Embryonic facial prominence (tissue), 1 donor: Measurements from ENCODE around the gene EIF3L.

Source experiments
- DNase-seq: peaks from one replicate; pipeline ENCODE4 v3.0.0-alpha.2; 2016; ENCODE audit errors: extremely low spot score

The EIF3L gene

GRCh38 chr22:37854946-37855345 is 5.7 kb downstream of the EIF3L start:
- DNase-seq, result no peak

GRCh38 chr22:37855462-37855861 is 6.2 kb downstream of the EIF3L start:
- DNase-seq, result no peak

- no peak for DNase-seq
Measured at GRCh38 chr22:37860796-37861421, 11.7 kb downstream of the EIF3L start.

GRCh38 chr22:37862570-37863325 is 13.5 kb downstream of the EIF3L start:
- no peak for DNase-seq

GRCh38 chr22:37865510-37865909 is 16.3 kb downstream of the EIF3L start:
- no peak for DNase-seq

GRCh38 chr22:37870273-37870672 is 21.1 kb downstream of the EIF3L start:
- DNase-seq, result no peak

- DNase-seq, result no peak
Measured at GRCh38 chr22:37880668-37881440, 31.6 kb downstream of the EIF3L start.

- DNase-seq, result no peak
Measured at GRCh38 chr22:37884420-37884819, 35.2 kb downstream of the EIF3L start.

- DNase-seq, result no peak
Measured at GRCh38 chr22:37887584-37888378, 38.6 kb downstream of the EIF3L start.

- DNase-seq, result no peak
Measured at GRCh38 chr22:37891926-37892325, 42.7 kb downstream of the EIF3L start.

- DNase-seq, result no peak
Measured at GRCh38 chr22:37892566-37893335, 43.5 kb downstream of the EIF3L start.

GRCh38 chr22:37893583-37893983 is 44.4 kb downstream of the EIF3L start:
- DNase-seq, result no peak

- DNase-seq, result no peak
Measured at GRCh38 chr22:37894939-37895670, 45.9 kb downstream of the EIF3L start.

GRCh38 chr22:37896181-37896592 is 47.0 kb downstream of the EIF3L start:
- DNase-seq, result no peak

GRCh38 chr22:37896939-37897338 is 47.7 kb downstream of the EIF3L start:
- DNase-seq, result no peak

GRCh38 chr22:37897807-37898206 is 48.6 kb downstream of the EIF3L start:
- DNase-seq, result no peak

- no peak for DNase-seq
Measured at GRCh38 chr22:37898441-37899181, 49.4 kb downstream of the EIF3L start.

GRCh38 chr22:37904572-37905533 is 55.6 kb downstream of the EIF3L start:
- DNase-seq, result no peak
